HG02610 (cell line): ENCODE measurements around the gene RHEB.

ENCODE experiments used
- ATAC-seq: cut with Tn5 transposase; IDR thresholded peaks from one replicate; pipeline ENCODE4 v1.9.1; 2021; ENCODE audit warnings: mild to moderate bottlenecking, moderate library complexity; ENCODE audit not compliant: unreplicated experiment

RHEB gene

GRCh38 chr7:151422212-151422611, 97.5 kb downstream of the RHEB start:
- ATAC-seq: no peak

- no peak for ATAC-seq
Observed at GRCh38 chr7:151420144-151420543, 99.6 kb downstream of the RHEB start.

GRCh38 chr7:151416941-151417315, 102.8 kb downstream of the RHEB start:
- ATAC-seq: no peak

GRCh38 chr7:151416112-151416940, 103.4 kb downstream of the RHEB start:
- no peak for ATAC-seq
